Retinal pigment epithelial cell (primary cell): ENCODE measurements around the gene KIAA1671.

ENCODE experiments used
- DNase-seq: peaks from one replicate; pipeline ENCODE4 v3.0.0-alpha.2; 2010; ENCODE audit warnings: low read depth
- H3K4me3 ChIP-seq: 2 replicates; pipeline ENCODE4 v1.5.1; 2011; ENCODE audit warnings: mild to moderate bottlenecking, low read length, control low read depth, moderate library complexity
- CTCF ChIP-seq: conservative IDR thresholded peaks from 2 replicates; pipeline ENCODE4 v1.5.1; 2011; ENCODE audit warnings: low read depth, low read length, control low read depth, inconsistent platforms

KIAA1671 gene

GRCh38 chr22:24926849-24927579 is 25.5 kb upstream of the KIAA1671 start:
- no peak for TF ChIP-seq CTCF
- H3K4me3 ChIP-seq = no peak overlapping the region
- DNase-seq = no peak

GRCh38 chr22:24928322-24928721 is 24.2 kb upstream of the KIAA1671 start:
- H3K4me3 ChIP-seq = no peak overlapping the region
- TF ChIP-seq CTCF = no peak
- no peak for DNase-seq

DNA sequence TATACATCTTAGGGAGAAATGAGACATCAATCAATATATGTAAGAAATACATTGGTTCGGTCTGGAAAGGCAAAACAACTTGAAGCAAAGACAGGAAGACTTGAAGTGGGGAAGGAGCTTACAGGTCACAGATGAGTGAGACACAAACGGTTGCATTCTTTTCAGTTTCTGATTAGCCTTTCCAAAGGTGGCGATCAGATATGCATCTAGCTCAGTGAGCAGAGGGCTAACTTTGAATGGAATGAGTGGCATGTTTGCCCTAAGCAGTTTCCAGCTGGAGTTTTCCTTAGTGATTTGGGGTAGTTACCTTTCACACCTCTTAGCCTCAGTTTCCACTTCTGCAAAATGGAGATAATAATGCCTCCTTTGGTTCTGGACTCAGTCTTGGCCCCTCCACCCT is 21.8 kb upstream of the KIAA1671 start:
- TF ChIP-seq CTCF = no peak
- no peak overlapping the region for H3K4me3 ChIP-seq
- no peak for DNase-seq

DNA sequence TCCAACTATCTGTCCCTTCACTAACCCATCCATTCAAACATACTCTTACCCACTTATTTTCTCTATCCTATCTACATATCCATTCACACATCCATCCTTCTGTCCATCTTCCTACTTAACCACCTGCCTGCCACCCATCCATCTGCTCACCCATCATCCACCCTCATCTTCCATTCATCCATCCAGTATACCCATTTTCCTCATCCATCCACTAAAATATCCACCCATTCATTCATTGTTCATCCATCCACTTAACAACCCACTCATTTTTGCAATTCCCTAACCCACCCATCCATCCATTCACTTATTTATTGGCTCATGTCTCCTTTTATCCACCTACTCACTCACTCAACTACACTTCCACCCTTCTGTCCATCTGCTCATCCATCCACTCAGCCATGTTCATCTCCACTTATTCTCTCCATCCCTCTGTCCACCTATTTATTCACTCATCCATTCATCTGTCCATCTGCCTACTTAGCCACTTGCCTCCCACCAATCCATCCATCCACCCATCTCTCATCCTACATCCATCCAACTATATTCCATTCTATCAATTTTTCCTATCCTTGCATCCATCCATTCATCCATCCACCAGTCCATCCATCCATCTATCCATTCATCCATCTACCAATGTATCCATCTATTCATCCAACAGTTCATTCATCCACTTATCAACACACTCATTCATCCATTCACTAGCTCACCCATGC is 16.6 kb upstream of the KIAA1671 start:
- no peak for TF ChIP-seq CTCF
- no peak overlapping the region for H3K4me3 ChIP-seq
- DNase-seq = no peak

- TF ChIP-seq CTCF = peak; percentile 64
- no peak overlapping the region for H3K4me3 ChIP-seq
- DNase-seq = no peak
Observed at GRCh38 chr22:24937114-24937513, 15.4 kb upstream of the KIAA1671 start.

GRCh38 chr22:24938741-24939341 is 13.7 kb upstream of the KIAA1671 start:
- H3K4me3 ChIP-seq = no peak overlapping the region
- TF ChIP-seq CTCF = peak; percentile 80

More at GRCh38 chr22:24938741-24939341, 13.7 kb upstream of the KIAA1671 start:
- no peak for DNase-seq
